ENCODE measurements around the gene PWWP2B. TPM values are rescaled to one million over a fixed set of nuclear protein-coding genes. Genes with fewer than 3 reads are reported as not detected.

The PWWP2B gene
- total and polyA plus RNA-seq, 9 of the 15 experiments (the other 6 are each of a cell fraction or from before 2014, with no cell fraction given): 0.07 to 9.2 (median 1.6) TPM; not detected in 1

DNA sequence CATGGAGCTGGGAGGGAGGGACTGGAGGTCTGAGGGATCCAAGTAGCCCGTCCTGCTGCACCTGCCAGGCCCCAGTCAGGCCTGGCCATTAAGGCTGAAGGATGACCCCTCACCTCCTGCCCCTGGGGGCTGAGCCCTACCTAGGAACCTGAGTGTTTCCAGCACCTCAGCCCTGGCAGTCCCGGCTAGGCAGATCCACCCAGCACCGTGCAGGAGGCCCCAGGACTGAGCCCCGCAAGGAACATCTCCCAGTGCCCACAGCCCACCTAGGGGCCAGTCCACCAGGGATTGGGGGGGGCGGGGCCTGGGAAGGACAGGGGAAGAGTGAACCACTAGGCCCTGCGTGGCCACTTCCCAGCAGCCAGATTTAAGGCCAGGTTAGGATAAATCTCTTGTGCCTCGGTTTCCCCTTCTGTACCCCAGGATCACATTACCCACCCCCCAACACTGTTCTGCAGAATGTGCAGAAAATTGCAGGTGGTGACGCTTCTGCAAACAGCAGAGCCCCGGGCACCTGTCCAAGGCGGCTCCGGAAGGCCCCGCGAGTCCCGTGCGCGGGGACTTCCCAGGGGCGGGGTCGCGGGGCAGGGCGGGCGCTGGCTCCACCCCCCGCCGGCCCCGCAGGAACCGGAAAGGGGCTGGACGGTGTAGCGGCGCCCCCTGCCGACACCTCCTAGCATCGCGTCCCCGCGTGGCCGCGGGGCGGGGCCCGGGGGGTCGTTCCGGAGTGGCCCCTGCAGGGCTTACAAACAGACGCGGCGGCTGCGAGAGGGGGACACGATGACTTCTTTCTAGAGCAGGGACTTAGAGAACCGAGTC, 55.9 kb downstream of the PWWP2B start (continued):
- TF ChIP-seq, protein P1, sequence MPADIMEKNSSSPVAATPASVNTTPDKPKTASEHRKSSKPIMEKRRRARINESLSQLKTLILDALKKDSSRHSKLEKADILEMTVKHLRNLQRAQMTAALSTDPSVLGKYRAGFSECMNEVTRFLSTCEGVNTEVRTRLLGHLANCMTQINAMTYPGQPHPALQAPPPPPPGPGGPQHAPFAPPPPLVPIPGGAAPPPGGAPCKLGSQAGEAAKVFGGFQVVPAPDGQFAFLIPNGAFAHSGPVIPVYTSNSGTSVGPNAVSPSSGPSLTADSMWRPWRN (IDR thresholded peaks at IDR 0.05; ENCODE audit: low read depth): no peak
- TF ChIP-seq, protein P2, sequence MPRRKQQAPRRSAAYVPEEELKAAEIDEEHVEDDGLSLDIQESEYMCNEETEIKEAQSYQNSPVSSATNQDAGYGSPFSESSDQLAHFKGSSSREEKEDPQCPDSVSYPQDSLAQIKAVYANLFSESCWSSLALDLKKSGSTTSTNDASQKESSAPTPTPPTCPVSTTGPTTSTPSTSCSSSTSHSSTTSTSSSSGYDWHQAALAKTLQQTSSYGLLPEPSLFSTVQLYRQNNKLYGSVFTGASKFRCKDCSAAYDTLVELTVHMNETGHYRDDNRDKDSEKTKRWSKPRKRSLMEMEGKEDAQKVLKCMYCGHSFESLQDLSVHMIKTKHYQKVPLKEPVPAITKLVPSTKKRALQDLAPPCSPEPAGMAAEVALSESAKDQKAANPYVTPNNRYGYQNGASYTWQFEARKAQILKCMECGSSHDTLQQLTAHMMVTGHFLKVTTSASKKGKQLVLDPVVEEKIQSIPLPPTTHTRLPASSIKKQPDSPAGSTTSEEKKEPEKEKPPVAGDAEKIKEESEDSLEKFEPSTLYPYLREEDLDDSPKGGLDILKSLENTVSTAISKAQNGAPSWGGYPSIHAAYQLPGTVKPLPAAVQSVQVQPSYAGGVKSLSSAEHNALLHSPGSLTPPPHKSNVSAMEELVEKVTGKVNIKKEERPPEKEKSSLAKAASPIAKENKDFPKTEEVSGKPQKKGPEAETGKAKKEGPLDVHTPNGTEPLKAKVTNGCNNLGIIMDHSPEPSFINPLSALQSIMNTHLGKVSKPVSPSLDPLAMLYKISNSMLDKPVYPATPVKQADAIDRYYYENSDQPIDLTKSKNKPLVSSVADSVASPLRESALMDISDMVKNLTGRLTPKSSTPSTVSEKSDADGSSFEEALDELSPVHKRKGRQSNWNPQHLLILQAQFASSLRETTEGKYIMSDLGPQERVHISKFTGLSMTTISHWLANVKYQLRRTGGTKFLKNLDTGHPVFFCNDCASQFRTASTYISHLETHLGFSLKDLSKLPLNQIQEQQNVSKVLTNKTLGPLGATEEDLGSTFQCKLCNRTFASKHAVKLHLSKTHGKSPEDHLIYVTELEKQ (CRISPR knock-in tag; IDR thresholded peaks at IDR 0.05): no peak
- peak; percentile 37; the same call in 1 of the 2 replicates for TF ChIP-seq GABPB1 (CRISPR knock-in tag; IDR thresholded peaks at IDR 0.05)
- TF ChIP-seq, protein P3, sequence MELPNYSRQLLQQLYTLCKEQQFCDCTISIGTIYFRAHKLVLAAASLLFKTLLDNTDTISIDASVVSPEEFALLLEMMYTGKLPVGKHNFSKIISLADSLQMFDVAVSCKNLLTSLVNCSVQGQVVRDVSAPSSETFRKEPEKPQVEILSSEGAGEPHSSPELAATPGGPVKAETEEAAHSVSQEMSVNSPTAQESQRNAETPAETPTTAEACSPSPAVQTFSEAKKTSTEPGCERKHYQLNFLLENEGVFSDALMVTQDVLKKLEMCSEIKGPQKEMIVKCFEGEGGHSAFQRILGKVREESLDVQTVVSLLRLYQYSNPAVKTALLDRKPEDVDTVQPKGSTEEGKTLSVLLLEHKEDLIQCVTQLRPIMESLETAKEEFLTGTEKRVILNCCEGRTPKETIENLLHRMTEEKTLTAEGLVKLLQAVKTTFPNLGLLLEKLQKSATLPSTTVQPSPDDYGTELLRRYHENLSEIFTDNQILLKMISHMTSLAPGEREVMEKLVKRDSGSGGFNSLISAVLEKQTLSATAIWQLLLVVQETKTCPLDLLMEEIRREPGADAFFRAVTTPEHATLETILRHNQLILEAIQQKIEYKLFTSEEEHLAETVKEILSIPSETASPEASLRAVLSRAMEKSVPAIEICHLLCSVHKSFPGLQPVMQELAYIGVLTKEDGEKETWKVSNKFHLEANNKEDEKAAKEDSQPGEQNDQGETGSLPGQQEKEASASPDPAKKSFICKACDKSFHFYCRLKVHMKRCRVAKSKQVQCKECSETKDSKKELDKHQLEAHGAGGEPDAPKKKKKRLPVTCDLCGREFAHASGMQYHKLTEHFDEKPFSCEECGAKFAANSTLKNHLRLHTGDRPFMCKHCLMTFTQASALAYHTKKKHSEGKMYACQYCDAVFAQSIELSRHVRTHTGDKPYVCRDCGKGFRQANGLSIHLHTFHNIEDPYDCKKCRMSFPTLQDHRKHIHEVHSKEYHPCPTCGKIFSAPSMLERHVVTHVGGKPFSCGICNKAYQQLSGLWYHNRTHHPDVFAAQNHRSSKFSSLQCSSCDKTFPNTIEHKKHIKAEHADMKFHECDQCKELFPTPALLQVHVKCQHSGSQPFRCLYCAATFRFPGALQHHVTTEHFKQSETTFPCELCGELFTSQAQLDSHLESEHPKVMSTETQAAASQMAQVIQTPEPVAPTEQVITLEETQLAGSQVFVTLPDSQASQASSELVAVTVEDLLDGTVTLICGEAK (IDR thresholded peaks at IDR 0.05): no peak
- TF ChIP-seq, protein P3 (CRISPR knock-in tag; IDR thresholded peaks at IDR 0.05): no peak
- no peak for TF ChIP-seq ZNF583 (CRISPR knock-in tag; IDR thresholded peaks at IDR 0.05)
- TF ChIP-seq GATAD2A (IDR thresholded peaks at IDR 0.05): no peak
- no peak for TF ChIP-seq SIRT6 (IDR thresholded peaks at IDR 0.05; ENCODE audit: low read depth, low read length)
- TF ChIP-seq GABPB2 (CRISPR knock-in tag; conservative IDR thresholded peaks at IDR 0.05): no peak
- TF ChIP-seq CBX3 (IDR thresholded peaks at IDR 0.05; ENCODE audit: borderline replicate concordance in 1 of 2, low read length in 2 of 2): no peak
- TF ChIP-seq GABPA (tag; conservative IDR thresholded peaks at IDR 0.05; ENCODE audit: low read depth): peak; percentile 70
- TF ChIP-seq, protein P4, sequence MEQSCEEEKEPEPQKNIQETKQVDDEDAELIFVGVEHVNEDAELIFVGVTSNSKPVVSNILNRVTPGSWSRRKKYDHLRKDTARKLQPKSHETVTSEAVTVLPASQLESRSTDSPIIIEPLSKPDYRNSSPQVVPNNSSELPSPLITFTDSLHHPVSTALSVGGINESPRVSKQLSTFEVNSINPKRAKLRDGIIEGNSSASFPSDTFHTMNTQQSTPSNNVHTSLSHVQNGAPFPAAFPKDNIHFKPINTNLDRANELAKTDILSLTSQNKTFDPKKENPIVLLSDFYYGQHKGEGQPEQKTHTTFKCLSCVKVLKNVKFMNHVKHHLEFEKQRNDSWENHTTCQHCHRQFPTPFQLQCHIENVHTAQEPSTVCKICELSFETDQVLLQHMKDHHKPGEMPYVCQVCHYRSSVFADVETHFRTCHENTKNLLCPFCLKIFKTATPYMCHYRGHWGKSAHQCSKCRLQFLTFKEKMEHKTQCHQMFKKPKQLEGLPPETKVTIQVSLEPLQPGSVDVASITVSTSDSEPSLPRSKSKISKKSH (CRISPR knock-in tag; IDR thresholded peaks at IDR 0.05): no peak
- TF ChIP-seq ARID2 (IDR thresholded peaks at IDR 0.05): 0 out of 2 replicates have a peak, but pooled peaks have one; percentile 39

Measured in K562 (cell line).